ENCODE data around the gene TSPAN5. TPM values are rescaled to one million over a fixed set of nuclear protein-coding genes. Genes with fewer than 3 reads are reported as not detected.

Gene TSPAN5
- total RNA-seq, 1 donor from 2014 or later: 1.7 TPM

- Histone ChIP-seq H3K27ac (replicated peaks) (no peak overlapping the region), H3K36me3 (no peaks in the 10 kb centered on the region)
Measured at GRCh38 chr4:98510757-98511517, 147.5 kb downstream of the TSPAN5 start.

GRCh38 chr4:98510340-98510739 is 148.1 kb downstream of the TSPAN5 start:
- Histone ChIP-seq H3K27ac (replicated peaks) (no peak overlapping the region), H3K9me3 (replicated peaks) (no peaks in the 10 kb centered on the region), H3K4me1 (peaks cover 9% of the 10 kb centered on the region), H3K4me3 (no peak overlapping the region), H3K27me3 (ENCODE audit: low read depth) (no peaks in the 10 kb centered on the region), H3K36me3 (no peaks in the 10 kb centered on the region)
- no peak for DNase-seq
- TF ChIP-seq CTCF (IDR thresholded peaks at IDR 0.05; ENCODE audit: borderline replicate concordance): no peak
- intact Hi-C loops (cut with micrococcal nuclease): no loop called here

More at GRCh38 chr4:98510757-98511517, 147.5 kb downstream of the TSPAN5 start:
- intact Hi-C loops (cut with micrococcal nuclease): no loop called here
- TF ChIP-seq CTCF (IDR thresholded peaks at IDR 0.05; ENCODE audit: borderline replicate concordance): no peak
- H3K4me3 ChIP-seq: no peak overlapping the region
- H3K27me3 ChIP-seq (ENCODE audit: low read depth): no peaks in the 10 kb centered on the region
- DNase-seq: no peak
- no peaks in the 10 kb centered on the region for H3K9me3 ChIP-seq (replicated peaks)
- peaks cover 11% of the 10 kb centered on the region for H3K4me1 ChIP-seq

- Histone ChIP-seq H3K4me1 (peaks cover 6% of the 10 kb centered on the region), H3K9me3 (replicated peaks) (no peaks in the 10 kb centered on the region), H3K27me3 (ENCODE audit: low read depth) (no peaks in the 10 kb centered on the region), H3K36me3 (no peaks in the 10 kb centered on the region), H3K27ac (replicated peaks) (no peak overlapping the region), H3K4me3 (no peak overlapping the region)
- TF ChIP-seq CTCF (IDR thresholded peaks at IDR 0.05; ENCODE audit: borderline replicate concordance): no peak
- no peak for DNase-seq
- intact Hi-C loops (cut with micrococcal nuclease): no loop called here
Measured at GRCh38 chr4:98509721-98510120, 148.7 kb downstream of the TSPAN5 start.

GRCh38 chr4:98508829-98509598 is 149.4 kb downstream of the TSPAN5 start:
- intact Hi-C loops (cut with micrococcal nuclease): no loop called here
- Histone ChIP-seq H3K27me3 (ENCODE audit: low read depth) (no peaks in the 10 kb centered on the region), H3K36me3 (no peaks in the 10 kb centered on the region), H3K4me3 (no peak overlapping the region), H3K27ac (replicated peaks) (no peak overlapping the region), H3K4me1 (peaks cover 6% of the 10 kb centered on the region), H3K9me3 (replicated peaks) (no peaks in the 10 kb centered on the region)
- no peak for TF ChIP-seq CTCF (IDR thresholded peaks at IDR 0.05; ENCODE audit: borderline replicate concordance)
- no peak for DNase-seq

GRCh38 chr4:98508248-98508647 is 150.2 kb downstream of the TSPAN5 start:
- H3K9me3 ChIP-seq (replicated peaks): no peaks in the 10 kb centered on the region

More at GRCh38 chr4:98508248-98508647, 150.2 kb downstream of the TSPAN5 start:
- Histone ChIP-seq H3K27me3 (ENCODE audit: low read depth) (no peaks in the 10 kb centered on the region), H3K4me1 (peaks cover 6% of the 10 kb centered on the region), H3K27ac (replicated peaks) (no peak overlapping the region), H3K4me3 (no peak overlapping the region), H3K36me3 (no peaks in the 10 kb centered on the region)
- no peak for DNase-seq
- TF ChIP-seq CTCF (IDR thresholded peaks at IDR 0.05; ENCODE audit: borderline replicate concordance): no peak
- intact Hi-C loops (cut with micrococcal nuclease): no loop called here

Data from left ventricle myocardium inferior (tissue), 1 donor.